Panc1 (cell line): ENCODE results near the gene SMG6. TPM values are rescaled to one million over a fixed set of nuclear protein-coding genes. Genes with fewer than 3 reads are reported as not detected.

Experiments used
- ATAC-seq: fragments of 200-7000 bp; cut with Tn5 transposase; 2 replicates; pipeline ENCODE4 v1.9.1; 2020; ENCODE audit warnings: mild to moderate bottlenecking, moderate library complexity
- BruUV-seq: library from RNA; stranded (reverse); fragments of 400-500 nt; replicated peaks from 2 replicates; lab custom pipeline; 2021; lab: Mats Ljungman, UMichigan
- CTCF ChIA-PET: fragments of 300-600 bp; sonication (Branson Sonifier 250); formaldehyde crosslinking; loops from one replicate; lab custom pipeline; 2022; ENCODE audit warnings: antibody characterized with exemption; lab: Charles Lee
- POLR2A ChIA-PET: fragments of 300-600 bp; sonication (Branson Sonifier 250); formaldehyde crosslinking; loops from one replicate; lab custom pipeline; 2022; ENCODE audit warnings: antibody characterized with exemption; lab: Charles Lee
- DNase-seq: peaks from one replicate; pipeline ENCODE4 v3.0.0-alpha.2; 2010; ENCODE audit warnings: low read depth, low spot score
- H3K27ac ChIP-seq: 2 replicates; pipeline ENCODE4 v1.5.1; 2011; ENCODE audit warnings: mild to moderate bottlenecking, low read length, inconsistent platforms
- H3K27me3 ChIP-seq: fragments of 200-500 bp; sonication (Bioruptor generic); 2 replicates; pipeline ENCODE4 v1.6.0; 2014; ENCODE audit warnings: low read length, inconsistent platforms; ENCODE audit not compliant: control insufficient read depth, insufficient read depth
- H3K36me3 ChIP-seq: fragments of 200-500 bp; sonication (Bioruptor generic); 2 replicates; pipeline ENCODE4 v1.5.1; 2014; ENCODE audit warnings: inconsistent platforms, mild to moderate bottlenecking, low read length, moderate library complexity; ENCODE audit not compliant: control insufficient read depth, insufficient read depth
- H3K4me1 ChIP-seq: 2 replicates; pipeline ENCODE4 v1.5.1; 2011; ENCODE audit warnings: inconsistent platforms, mild to moderate bottlenecking, low read length, moderate library complexity; ENCODE audit not compliant: control insufficient read depth, insufficient read depth
- H3K4me3 ChIP-seq, 2 experiments: 2 replicates each; pipeline ENCODE4 v1.5.1; 2011 to 2012; ENCODE audit warnings: low read depth in 2 of 2, low read length in 2 of 2, mild to moderate bottlenecking in 2 of 2, inconsistent platforms in 1 of 2, moderate library complexity in 1 of 2
- H3K9me3 ChIP-seq: fragments of 200-500 bp; sonication (Bioruptor generic); 2 replicates; pipeline ENCODE4 v1.5.1; 2014; ENCODE audit warnings: low read depth, mild to moderate bottlenecking, inconsistent platforms, low read length, moderate library complexity; ENCODE audit not compliant: control insufficient read depth, insufficient read depth
- POLR2AphosphoS5 ChIP-seq: IDR thresholded peaks from 2 replicates; pipeline ENCODE4 v1.6.1; 2012; ENCODE audit warnings: mild to moderate bottlenecking, low read depth, low read length, moderate library complexity
- SIN3A ChIP-seq: IDR thresholded peaks from 2 replicates; pipeline ENCODE4 v1.6.1; 2012; ENCODE audit warnings: low read depth, mild to moderate bottlenecking, low read length, moderate library complexity, borderline replicate concordance; ENCODE audit not compliant: insufficient read depth
- TCF7L2 ChIP-seq: IDR thresholded peaks from 2 replicates; pipeline ENCODE4 v1.6.1; 2011; ENCODE audit warnings: mild to moderate bottlenecking, low read depth, low read length, inconsistent platforms
- in situ Hi-C: cut with HindIII; loops from 2 replicates; pipeline ENCODE4 v1.10.0; 2016; ENCODE audit warnings: low sequenced_read_pairs, low pct_unique_long_range_greater_than_20kb
- intact Hi-C: fragments of 100-400 bp; cut with micrococcal nuclease; formaldehyde crosslinking; loops from one replicate; pipeline ENCODE4 v1.10.0; 2022; ENCODE audit not compliant: unreplicated experiment
- total RNA-seq: library from RNA; stranded (reverse); gene quantifications from one replicate; pipeline ENCODE4 v1.2.1, GENCODE V29; 2021; ENCODE audit not compliant: unreplicated experiment
- TF ChIP-seq, protein P1 (sequence below), 2 experiments: IDR thresholded peaks; 2 replicates each; pipeline ENCODE4 v1.6.1; 2011 to 2012; ENCODE audit warnings: low read depth in 2 of 2, control low read depth in 1 of 2, low read length in 1 of 2, mild to moderate bottlenecking in 1 of 2, moderate library complexity in 1 of 2; ENCODE audit not compliant: insufficient read depth in 1 of 2
- TF ChIP-seq, protein P2 (sequence below): fragments of 450-650 bp; IDR thresholded peaks from 2 replicates; pipeline ENCODE4 v1.5.1; 2017; ENCODE audit warnings: mild to moderate bottlenecking

SMG6 gene
- total RNA-seq, 1 experiment from 2014 or later = 17.8 TPM

DNA sequence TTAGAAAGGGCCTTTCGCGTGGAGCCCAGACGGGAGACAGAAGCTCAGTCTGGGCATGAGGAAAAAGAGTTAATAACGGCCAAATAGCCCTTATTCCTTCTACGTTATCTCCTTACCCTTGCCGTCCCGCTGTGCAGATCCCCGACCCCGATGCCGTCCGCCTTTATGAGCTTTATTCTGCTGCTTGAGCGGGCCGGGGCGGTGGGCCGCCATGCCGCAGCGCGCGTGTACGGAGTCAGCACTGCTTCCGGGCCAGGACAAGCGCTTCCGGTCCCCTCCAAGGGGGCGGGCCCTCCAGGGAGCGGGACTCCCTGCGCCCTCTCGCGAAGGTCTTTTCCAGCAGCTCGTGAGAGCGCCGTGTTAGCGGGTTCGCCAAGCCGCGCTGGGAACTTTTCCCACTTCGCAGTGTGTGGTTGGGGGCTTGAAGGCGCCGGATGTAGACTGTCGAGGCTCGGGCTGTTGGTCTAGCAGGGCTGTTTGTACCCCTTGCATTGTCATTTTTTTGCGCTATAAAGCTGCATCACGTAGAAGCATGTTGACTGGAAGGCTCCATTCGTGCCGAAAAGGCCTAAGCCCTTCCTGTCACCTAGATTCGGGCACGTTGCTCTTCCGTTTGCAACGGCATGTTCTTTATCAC lies 32.7 kb upstream of the SMG6 start, which contains the start of gene TSR1:
TSS of gene TSR1 (minus strand) at position 243 of the 637 bp plus-strand sequence. CDS start at position 213, 30 bp downstream.
- in situ Hi-C loops (no loop called here), intact Hi-C loops (no loop called here)
- ATAC-seq = peak; percentile 93
- DNase-seq = peak; percentile 52
- H3K36me3 ChIP-seq = peaks cover 36% of the 10 kb centered on the region
- H3K9me3 ChIP-seq = no peaks in the 10 kb centered on the region
- no peaks in the 10 kb centered on the region for H3K27me3 ChIP-seq
- H3K4me1 ChIP-seq = peaks cover 16% of the 10 kb centered on the region
- ChIA-PET POLR2A (interaction anchor here (0.5 to 0.6 kb wide), 3 partner anchors 24 to 65 kb away, joined by 3 to 17 read pairs (median 4); no protein-coding TSS in a partner anchor), CTCF (no interaction called here)
- BruUV-seq = no TSS peak
- peak; percentile 52; the same call in 1 of the 2 replicates for TF ChIP-seq SIN3A
- TF ChIP-seq, protein P1, sequence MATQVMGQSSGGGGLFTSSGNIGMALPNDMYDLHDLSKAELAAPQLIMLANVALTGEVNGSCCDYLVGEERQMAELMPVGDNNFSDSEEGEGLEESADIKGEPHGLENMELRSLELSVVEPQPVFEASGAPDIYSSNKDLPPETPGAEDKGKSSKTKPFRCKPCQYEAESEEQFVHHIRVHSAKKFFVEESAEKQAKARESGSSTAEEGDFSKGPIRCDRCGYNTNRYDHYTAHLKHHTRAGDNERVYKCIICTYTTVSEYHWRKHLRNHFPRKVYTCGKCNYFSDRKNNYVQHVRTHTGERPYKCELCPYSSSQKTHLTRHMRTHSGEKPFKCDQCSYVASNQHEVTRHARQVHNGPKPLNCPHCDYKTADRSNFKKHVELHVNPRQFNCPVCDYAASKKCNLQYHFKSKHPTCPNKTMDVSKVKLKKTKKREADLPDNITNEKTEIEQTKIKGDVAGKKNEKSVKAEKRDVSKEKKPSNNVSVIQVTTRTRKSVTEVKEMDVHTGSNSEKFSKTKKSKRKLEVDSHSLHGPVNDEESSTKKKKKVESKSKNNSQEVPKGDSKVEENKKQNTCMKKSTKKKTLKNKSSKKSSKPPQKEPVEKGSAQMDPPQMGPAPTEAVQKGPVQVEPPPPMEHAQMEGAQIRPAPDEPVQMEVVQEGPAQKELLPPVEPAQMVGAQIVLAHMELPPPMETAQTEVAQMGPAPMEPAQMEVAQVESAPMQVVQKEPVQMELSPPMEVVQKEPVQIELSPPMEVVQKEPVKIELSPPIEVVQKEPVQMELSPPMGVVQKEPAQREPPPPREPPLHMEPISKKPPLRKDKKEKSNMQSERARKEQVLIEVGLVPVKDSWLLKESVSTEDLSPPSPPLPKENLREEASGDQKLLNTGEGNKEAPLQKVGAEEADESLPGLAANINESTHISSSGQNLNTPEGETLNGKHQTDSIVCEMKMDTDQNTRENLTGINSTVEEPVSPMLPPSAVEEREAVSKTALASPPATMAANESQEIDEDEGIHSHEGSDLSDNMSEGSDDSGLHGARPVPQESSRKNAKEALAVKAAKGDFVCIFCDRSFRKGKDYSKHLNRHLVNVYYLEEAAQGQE (IDR thresholded peaks at IDR 0.05; ENCODE audit: insufficient read depth in 1 of 2, low read depth in 2 of 2, low read length in 1 of 2) = no peak
- TF ChIP-seq POLR2AphosphoS5 = peak; percentile 93
- TF ChIP-seq, protein P2, sequence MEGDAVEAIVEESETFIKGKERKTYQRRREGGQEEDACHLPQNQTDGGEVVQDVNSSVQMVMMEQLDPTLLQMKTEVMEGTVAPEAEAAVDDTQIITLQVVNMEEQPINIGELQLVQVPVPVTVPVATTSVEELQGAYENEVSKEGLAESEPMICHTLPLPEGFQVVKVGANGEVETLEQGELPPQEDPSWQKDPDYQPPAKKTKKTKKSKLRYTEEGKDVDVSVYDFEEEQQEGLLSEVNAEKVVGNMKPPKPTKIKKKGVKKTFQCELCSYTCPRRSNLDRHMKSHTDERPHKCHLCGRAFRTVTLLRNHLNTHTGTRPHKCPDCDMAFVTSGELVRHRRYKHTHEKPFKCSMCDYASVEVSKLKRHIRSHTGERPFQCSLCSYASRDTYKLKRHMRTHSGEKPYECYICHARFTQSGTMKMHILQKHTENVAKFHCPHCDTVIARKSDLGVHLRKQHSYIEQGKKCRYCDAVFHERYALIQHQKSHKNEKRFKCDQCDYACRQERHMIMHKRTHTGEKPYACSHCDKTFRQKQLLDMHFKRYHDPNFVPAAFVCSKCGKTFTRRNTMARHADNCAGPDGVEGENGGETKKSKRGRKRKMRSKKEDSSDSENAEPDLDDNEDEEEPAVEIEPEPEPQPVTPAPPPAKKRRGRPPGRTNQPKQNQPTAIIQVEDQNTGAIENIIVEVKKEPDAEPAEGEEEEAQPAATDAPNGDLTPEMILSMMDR = no peak; the same call in 1 of the 2 replicates
- no peak for TF ChIP-seq TCF7L2
- H3K27ac ChIP-seq = peak within 1 kb of the TSS; percentile 97
- peak within 1 kb of the TSS; percentile 77 to 99 for H3K4me3 ChIP-seq

DNA sequence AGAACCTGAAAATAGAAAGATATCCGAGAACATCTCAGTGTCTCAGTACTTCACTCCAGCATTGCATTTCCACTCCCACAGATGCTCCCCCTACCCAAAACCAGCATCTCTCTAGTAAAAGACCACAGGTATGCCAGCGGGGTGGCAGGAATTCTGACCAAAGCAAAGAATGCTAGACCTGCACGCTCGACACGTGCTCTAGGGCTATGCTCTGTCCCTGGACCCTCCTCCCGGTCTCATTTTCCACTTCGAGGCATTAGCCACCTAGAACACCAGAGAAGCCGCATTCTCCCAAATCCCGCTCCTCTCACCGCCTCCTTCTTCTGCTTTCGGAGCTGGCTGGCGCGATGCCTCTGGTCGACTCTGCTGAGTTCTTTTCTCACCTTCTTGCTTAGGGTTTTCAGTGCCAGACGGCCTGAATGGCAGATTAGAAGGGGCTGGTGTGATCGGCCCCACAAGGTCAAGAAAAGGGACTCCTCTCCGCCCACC lies 32.2 kb upstream of the SMG6 start:
- Histone ChIP-seq H3K4me3 (peak overlapping the region; percentile 77 to 99), H3K4me1 (peaks cover 16% of the 10 kb centered on the region), H3K9me3 (no peaks in the 10 kb centered on the region), H3K36me3 (peaks cover 37% of the 10 kb centered on the region), H3K27me3 (no peaks in the 10 kb centered on the region), H3K27ac (peak overlapping the region; percentile 97)
- ChIA-PET POLR2A (interaction anchor here (0.5 kb wide), 1 partner anchor 66 kb away, joined by 17 read pairs; no protein-coding TSS in a partner anchor), CTCF (no interaction called here)
- ATAC-seq (no peak), DNase-seq (no peak)
- intact Hi-C loops = no loop called here
- BruUV-seq = no TSS peak
- in situ Hi-C loops = no loop called here
- TF ChIP-seq TCF7L2 (no peak), SIN3A (no peak), POLR2AphosphoS5 (no peak)
- TF ChIP-seq, protein P2 = no peak
- TF ChIP-seq, protein P1 (IDR thresholded peaks at IDR 0.05; ENCODE audit: insufficient read depth in 1 of 2, low read depth in 2 of 2, low read length in 1 of 2) = no peak
